NCI-H187 (cell line): ENCODE data around the gene LAMA3.

Experiments used
- DNase-seq, 2 experiments: peaks; one replicate each; lab custom pipeline; 2025; lab: John Stamatoyannopoulos, UW

Gene LAMA3

GRCh38 chr18:23902396-23902795 is 213.1 kb downstream of the LAMA3 start:
- no peak for DNase-seq

- DNase-seq = no peak
Measured at GRCh38 chr18:23903971-23904370, 214.7 kb downstream of the LAMA3 start.

GRCh38 chr18:23906658-23907057 is 217.4 kb downstream of the LAMA3 start:
- DNase-seq = no peak

GRCh38 chr18:23908827-23909226 is 219.6 kb downstream of the LAMA3 start:
- no peak for DNase-seq

GRCh38 chr18:23910032-23910431 is 220.8 kb downstream of the LAMA3 start:
- no peak for DNase-seq

GRCh38 chr18:23912356-23912755 is 223.1 kb downstream of the LAMA3 start:
- no peak for DNase-seq

GRCh38 chr18:23916338-23916737 is 227.1 kb downstream of the LAMA3 start:
- no peak for DNase-seq

GRCh38 chr18:23918395-23919032 is 229.3 kb downstream of the LAMA3 start:
- peak; percentile 35 to 62 for DNase-seq

GRCh38 chr18:23920054-23920453 is 230.8 kb downstream of the LAMA3 start:
- no peak for DNase-seq

GRCh38 chr18:23921716-23922285 is 232.5 kb downstream of the LAMA3 start:
- DNase-seq = no peak

- DNase-seq = no peak
Measured at GRCh38 chr18:23922939-23923338, 233.7 kb downstream of the LAMA3 start.

GRCh38 chr18:23924813-23925212 is 235.6 kb downstream of the LAMA3 start:
- DNase-seq = no peak

GRCh38 chr18:23926571-23926970 is 237.3 kb downstream of the LAMA3 start:
- DNase-seq = no peak

GRCh38 chr18:23927821-23928746 is 238.8 kb downstream of the LAMA3 start:
- DNase-seq = no peak

GRCh38 chr18:23929362-23929930 is 240.2 kb downstream of the LAMA3 start:
- DNase-seq = no peak

GRCh38 chr18:23930002-23930401 is 240.7 kb downstream of the LAMA3 start:
- no peak for DNase-seq

GRCh38 chr18:23932385-23933067 is 243.3 kb downstream of the LAMA3 start:
- DNase-seq = no peak

GRCh38 chr18:23933407-23933806 is 244.2 kb downstream of the LAMA3 start:
- no peak for DNase-seq

GRCh38 chr18:23934252-23934651 is 245.0 kb downstream of the LAMA3 start:
- DNase-seq = no peak

- no peak for DNase-seq
Measured at GRCh38 chr18:23934863-23935262, 245.6 kb downstream of the LAMA3 start.

- no peak for DNase-seq
Measured at GRCh38 chr18:23935804-23936203, 246.6 kb downstream of the LAMA3 start.

- DNase-seq = no peak
Measured at GRCh38 chr18:23936381-23936958, 247.2 kb downstream of the LAMA3 start.
